Psoas muscle (tissue), 8 donors: ENCODE measurements around the gene TANC1. TPM values are rescaled to one million over a fixed set of nuclear protein-coding genes. Genes with fewer than 3 reads are reported as not detected.
A peak's percentile ranks its signal among the peaks of the same experiment; 100 is the strongest.

Source experiments
- ATAC-seq, 4 donors: fragments of 200-7000 bp; cut with Tn5 transposase; one replicate each; pipeline ENCODE4 v1.9.1; 2020; ENCODE audit warnings: moderate library complexity in 3 of 4, mild to moderate bottlenecking in 2 of 4
- DNase-seq, 2 donors: peaks; one replicate each; pipeline ENCODE4 v3.0.0-alpha.2; 2020
- H3K27ac ChIP-seq: fragments of 200-600 bp; one replicate; pipeline ENCODE4 v1.8.0; 2022
- H3K27me3 ChIP-seq, 3 donors: fragments of 200-600 bp in 1 of 3; one replicate each; pipeline versions ENCODE4 v1.6.1 to v1.8.0; 2013 to 2022; ENCODE audit warnings: low read length in 2 of 3, mild to moderate bottlenecking in 2 of 3, moderate library complexity in 1 of 3; ENCODE audit not compliant: insufficient read depth in 3 of 3
- H3K36me3 ChIP-seq, 2 donors: fragments of 200-600 bp in 1 of 2; one replicate each; pipeline versions ENCODE4 v1.6.1 to v1.8.0; 2013 to 2022; ENCODE audit warnings: low read depth in 1 of 2, mild to moderate bottlenecking in 1 of 2, moderate library complexity in 1 of 2; ENCODE audit not compliant: insufficient read depth in 1 of 2
- H3K4me1 ChIP-seq: fragments of 200-600 bp; one replicate; pipeline ENCODE4 v1.8.0; 2022
- H3K4me3 ChIP-seq: fragments of 200-600 bp; one replicate; pipeline ENCODE4 v1.8.0; 2022; ENCODE audit warnings: mild to moderate bottlenecking
- H3K9me3 ChIP-seq: fragments of 200-600 bp; one replicate; pipeline ENCODE4 v1.8.0; 2022
- CTCF ChIP-seq: fragments of 200-600 bp; IDR thresholded peaks from one replicate; pipeline ENCODE4 v1.8.0; 2022; ENCODE audit warnings: antibody characterized with exemption
- WGBS, 3 donors: extraction: QIAGEN DNeasy Blood & Tissue Kit; methylation state at CpG; one replicate each; pipeline versions ENCODE4 v1.1.6 to v1.1.7; 2013; 5-methylcytosine and 5-hydroxymethylcytosine counted together
- intact Hi-C, 2 donors: fragments of 100-400 bp; cut with DNase I; formaldehyde crosslinking; loops; one replicate each; pipeline versions ENCODE4 v1.11.0 to v1.14.2; 2022
- polyA plus RNA-seq, 3 donors: library from polyadenylated mRNA; stranded (reverse); fragments of 200-250 nt; gene quantifications; one replicate each; pipeline ENCODE4 v1.2.3, GENCODE V29; 2013
- total RNA-seq, 4 donors: library from RNA; stranded (reverse); fragmentation: NEBNext Ultra II Directional in 2 of 4; extraction: Animal tissue kit (Norgen Biotek cat#: 25700) in 2 of 4; gene quantifications; one replicate each; pipeline versions ENCODE4 v1.2.1 to v1.2.4, GENCODE V29; 2021 to 2023
- donor health status: healthy with polysubstance abuse.
- donor health status: DM: no; HTN: no; CAD: no; lungs with moderate emphysema.
- donor health status: Bipolar disorder and iron deficiency.
- donor health status: healthy.
- donor health status: DM: yes; HTN: yes; CAD: no.
- donor health status: DM: no; HTN: no; CAD: no.
- donor health status: DM: no; HTN: no; CAD: no.
- donor health status: DM: yes; HTN: yes; CAD: no.

TANC1 gene
- total and polyA plus RNA-seq, 7 donors = 1.9 to 7.5 (median 3.2) TPM

GRCh38 chr2:158943973-158944372 is 24.5 kb upstream of the TANC1 start:
- 76 to 93% (median 90%) methylated on average over 4 of the region's 4 CpGs for WGBS, 3 donors
- intact Hi-C loops = no loop called here

GRCh38 chr2:158948964-158949699 is 19.3 kb upstream of the TANC1 start:
- Histone ChIP-seq H3K9me3 (no peaks in the 10 kb centered on the region), H3K36me3 (no peaks in the 10 kb centered on the region), H3K27me3 (no peaks in the 10 kb centered on the region), H3K4me1 (peaks cover 10% of the 10 kb centered on the region), H3K27ac (no peak overlapping the region), H3K4me3 (no peak overlapping the region)
- TF ChIP-seq CTCF = no peak
- whole genome bisulfite sequencing, 3 donors = 69 to 72% (median 69%) methylated on average over 6 of the region's 6 CpGs
- DNase-seq (no peak), ATAC-seq (no peak)
- intact Hi-C loops = no loop called here

More at GRCh38 chr2:158943973-158944372, 24.5 kb upstream of the TANC1 start:
- ATAC-seq = no peak
- H3K27ac ChIP-seq = no peak overlapping the region
- TF ChIP-seq CTCF = no peak
- H3K9me3 ChIP-seq = no peaks in the 10 kb centered on the region
- no peak overlapping the region for H3K4me3 ChIP-seq
- no peak for DNase-seq
- no peaks in the 10 kb centered on the region for H3K4me1 ChIP-seq
- no peaks in the 10 kb centered on the region for H3K36me3 ChIP-seq
- no peaks in the 10 kb centered on the region for H3K27me3 ChIP-seq

GRCh38 chr2:158953454-158953853 is 15.0 kb upstream of the TANC1 start:
- Histone ChIP-seq H3K27ac (no peak overlapping the region), H3K27me3 (no peaks in the 10 kb centered on the region), H3K36me3 (no peaks in the 10 kb centered on the region), H3K9me3 (no peaks in the 10 kb centered on the region), H3K4me3 (no peak overlapping the region), H3K4me1 (peaks cover 16% of the 10 kb centered on the region)
- TF ChIP-seq CTCF = no peak
- no peak for DNase-seq
- 44 to 52% (median 49%) methylated on average over 4 of the region's 4 CpGs for WGBS, 3 donors
- intact Hi-C loops = no loop called here
- ATAC-seq = no peak

- no peak overlapping the region for H3K27ac ChIP-seq
- no peaks in the 10 kb centered on the region for H3K36me3 ChIP-seq
- 10 to 16% (median 14%) methylated on average over 5 of the region's 5 CpGs for WGBS, 3 donors
- H3K4me3 ChIP-seq = no peak overlapping the region
- TF ChIP-seq CTCF = no peak
- ATAC-seq (peak; percentile 56 to 69 (median 59)), DNase-seq (peak; percentile 57 to 74)
- H3K9me3 ChIP-seq = no peaks in the 10 kb centered on the region
- peaks cover 16% of the 10 kb centered on the region for H3K4me1 ChIP-seq
- no peaks in the 10 kb centered on the region for H3K27me3 ChIP-seq
- intact Hi-C loops = no loop called here
These were observed 14.3 kb upstream of the TANC1 start for GRCh38 chr2:158953926-158954763.
